HG02798 (cell line): Measurements from ENCODE around the gene USP31.

Experiments
- ATAC-seq: cut with Tn5 transposase; IDR thresholded peaks from one replicate; pipeline ENCODE4 v1.9.1; 2021; ENCODE audit warnings: mild to moderate bottlenecking; ENCODE audit not compliant: unreplicated experiment, poor library complexity

USP31 gene

GRCh38 chr16:23027386-23027785, 121.9 kb downstream of the USP31 start:
- ATAC-seq, result no peak

- ATAC-seq, result no peak
Observed at GRCh38 chr16:23026784-23027362, 122.4 kb downstream of the USP31 start.

- no peak for ATAC-seq
Observed at GRCh38 chr16:23025692-23026307, 123.5 kb downstream of the USP31 start.

GRCh38 chr16:23024044-23024443, 125.2 kb downstream of the USP31 start:
- ATAC-seq, result no peak

GRCh38 chr16:23020084-23020483, 129.2 kb downstream of the USP31 start:
- no peak for ATAC-seq

- no peak for ATAC-seq
Observed at GRCh38 chr16:23016368-23016767, 132.9 kb downstream of the USP31 start.

- no peak for ATAC-seq
Observed at GRCh38 chr16:23015580-23015979, 133.7 kb downstream of the USP31 start.

- ATAC-seq, result no peak
Observed at GRCh38 chr16:23014592-23014991, 134.7 kb downstream of the USP31 start.
